ENCODE measurements around the gene TRPM5. TPM values are rescaled to one million over a fixed set of nuclear protein-coding genes. Genes with fewer than 3 reads are reported as not detected.

Gene TRPM5
- total RNA-seq, 4 donors from 2014 or later = 1.4 to 7.5 (median 4.3) TPM

DNA sequence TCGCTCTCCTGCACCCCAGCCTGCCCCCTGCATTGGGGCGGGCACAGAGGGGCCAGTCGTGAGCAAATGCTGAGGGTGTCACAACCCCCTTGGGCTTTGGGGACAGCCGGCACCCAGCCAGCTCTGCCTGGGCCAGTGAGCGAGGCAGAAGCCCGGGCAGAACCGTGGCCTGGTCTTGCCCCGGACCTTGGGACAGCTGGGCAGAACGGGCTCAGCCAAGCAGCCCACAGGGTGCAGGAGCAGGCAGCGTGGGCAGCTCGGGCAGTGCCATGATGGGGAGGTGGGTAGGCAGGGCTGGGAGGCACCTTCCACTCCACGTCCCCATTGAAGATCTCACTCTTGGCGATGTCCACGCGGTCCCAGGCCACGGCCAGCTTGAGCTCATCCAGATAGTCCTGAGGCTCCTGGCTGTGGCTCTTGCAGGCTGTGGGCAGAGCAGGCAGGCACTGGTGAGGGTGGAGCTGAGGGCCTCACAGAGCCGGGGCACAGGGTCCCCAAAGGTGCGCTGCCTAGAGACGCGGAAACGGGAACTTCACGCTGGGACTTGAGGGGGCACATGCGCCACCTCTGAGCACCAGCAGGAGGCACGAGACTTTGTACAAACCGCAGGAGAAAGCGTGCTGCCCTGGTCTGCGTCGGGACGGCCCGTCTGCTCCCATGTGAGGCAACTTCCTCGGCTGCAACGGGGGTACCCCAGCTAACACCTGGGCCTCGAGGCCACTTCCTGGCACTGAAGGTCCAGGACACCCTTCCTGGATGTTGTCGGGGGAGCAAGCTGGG, 28.5 kb downstream of the TRPM5 start:
- no peaks in the 10 kb centered on the region for H3K9me3 ChIP-seq
- H3K36me3 ChIP-seq = no peaks in the 10 kb centered on the region
- no peak for TF ChIP-seq CTCF (IDR thresholded peaks at IDR 0.05)
- TF ChIP-seq POLR2A (IDR thresholded peaks at IDR 0.05) = no peak
- TF ChIP-seq EP300 (IDR thresholded peaks at IDR 0.05; ENCODE audit: low read depth) = no peak
- no peak for TF ChIP-seq POLR2AphosphoS5 (IDR thresholded peaks at IDR 0.05)
- in situ Hi-C loops (cut with MboI; ENCODE audit: low pct_ligation_motif_present in 1 of 4, low pct_unique_long_range_greater_than_20kb in 1 of 4, low sequenced_read_pairs in 3 of 4) (loop anchor here in 3 of 4 donors (5.0 to 25.0 kb wide), 3 partner anchors 101 to 228 kb away; no protein-coding TSS in a partner anchor), intact Hi-C loops (cut with DNase I; ENCODE audit: low total_unique reads) (no loop called here)
- peaks cover 2% of the 10 kb centered on the region for H3K27me3 ChIP-seq
- no peak overlapping the region for H3K4me3 ChIP-seq
- WGBS, 2 donors (ENCODE audit: low coverage in 1 of 2) = 80% methylated on average over 34 of the region's 34 CpGs; no CpG with 5 or more reads in 1 of the 2 donors
- H3K4me1 ChIP-seq = peaks cover 6 to 14% (median 10%) of the 10 kb centered on the region in 4 donors
- DNase-seq = no peak
- H3K27ac ChIP-seq = no peak overlapping the region

GRCh38 chr11:2415171-2415570, 29.1 kb downstream of the TRPM5 start:
- 85% methylated on average over 27 of the region's 28 CpGs; no CpG with 5 or more reads in 1 of the 2 donors for WGBS, 2 donors (ENCODE audit: low coverage in 1 of 2)
- Histone ChIP-seq H3K27ac (no peak overlapping the region), H3K36me3 (no peaks in the 10 kb centered on the region), H3K27me3 (peaks cover 8% of the 10 kb centered on the region), H3K9me3 (no peaks in the 10 kb centered on the region), H3K4me3 (no peak overlapping the region), H3K4me1 (peaks cover 1 to 7% (median 5%) of the 10 kb centered on the region in 4 donors)
- in situ Hi-C loops (cut with MboI; ENCODE audit: low pct_ligation_motif_present in 1 of 4, low pct_unique_long_range_greater_than_20kb in 1 of 4, low sequenced_read_pairs in 3 of 4) (loop anchor here in 3 of 4 donors (5.0 to 25.0 kb wide), 3 partner anchors 100 to 228 kb away; no protein-coding TSS in a partner anchor), intact Hi-C loops (cut with DNase I; ENCODE audit: low total_unique reads) (no loop called here)
- DNase-seq = no peak
- TF ChIP-seq POLR2AphosphoS5 (IDR thresholded peaks at IDR 0.05) (no peak), POLR2A (IDR thresholded peaks at IDR 0.05) (no peak), EP300 (IDR thresholded peaks at IDR 0.05; ENCODE audit: low read depth) (no peak), CTCF (IDR thresholded peaks at IDR 0.05) (no peak)

DNA sequence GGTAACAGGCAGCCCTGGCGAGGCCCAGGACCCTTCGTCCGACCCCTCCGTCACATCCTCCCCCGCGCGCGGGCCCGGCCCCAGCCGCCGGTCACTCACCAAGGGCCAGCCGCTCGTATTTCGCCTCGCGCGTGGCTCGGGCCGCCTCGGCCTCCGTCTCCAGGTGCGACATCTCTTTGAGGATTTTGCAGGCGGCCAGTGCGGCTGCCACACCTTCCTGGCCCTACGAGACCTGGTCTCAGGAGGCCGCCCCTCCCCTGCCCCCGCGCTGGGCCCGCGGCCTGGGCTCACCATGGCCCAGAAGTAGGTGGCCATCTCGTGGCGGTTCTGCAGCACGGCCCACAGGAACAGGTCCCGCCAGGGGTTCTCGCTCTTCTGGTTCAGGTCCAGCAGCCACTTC, 29.7 kb downstream of the TRPM5 start:
- Histone ChIP-seq H3K36me3 (no peaks in the 10 kb centered on the region), H3K27ac (no peak overlapping the region), H3K4me3 (no peak overlapping the region), H3K27me3 (peaks cover 13% of the 10 kb centered on the region), H3K4me1 (peaks cover 0 to 2% (median 0%) of the 10 kb centered on the region in 4 donors), H3K9me3 (no peaks in the 10 kb centered on the region)
- intact Hi-C loops (cut with DNase I; ENCODE audit: low total_unique reads) (no loop called here), in situ Hi-C loops (cut with MboI; ENCODE audit: low pct_ligation_motif_present in 1 of 4, low pct_unique_long_range_greater_than_20kb in 1 of 4, low sequenced_read_pairs in 3 of 4) (loop anchor here in 3 of 4 donors (5.0 to 25.0 kb wide), 3 partner anchors 100 to 227 kb away; no protein-coding TSS in a partner anchor)
- no peak for TF ChIP-seq CTCF (IDR thresholded peaks at IDR 0.05)
- no peak for TF ChIP-seq EP300 (IDR thresholded peaks at IDR 0.05; ENCODE audit: low read depth)
- TF ChIP-seq POLR2A (IDR thresholded peaks at IDR 0.05) = no peak
- TF ChIP-seq POLR2AphosphoS5 (IDR thresholded peaks at IDR 0.05) = no peak
- no peak for DNase-seq
- WGBS, 2 donors (ENCODE audit: low coverage in 1 of 2) = 92% methylated on average over 35 of the region's 35 CpGs; no CpG with 5 or more reads in 1 of the 2 donors

GRCh38 chr11:2413742-2414579, 30.4 kb downstream of the TRPM5 start:
- no peak for DNase-seq
- H3K36me3 ChIP-seq = no peaks in the 10 kb centered on the region
- no peak overlapping the region for H3K4me3 ChIP-seq
- no peak overlapping the region for H3K27ac ChIP-seq
- TF ChIP-seq EP300 (IDR thresholded peaks at IDR 0.05; ENCODE audit: low read depth) (no peak), POLR2A (IDR thresholded peaks at IDR 0.05) (no peak), POLR2AphosphoS5 (IDR thresholded peaks at IDR 0.05) (no peak)
- in situ Hi-C loops (cut with MboI; ENCODE audit: low pct_ligation_motif_present in 1 of 4, low pct_unique_long_range_greater_than_20kb in 1 of 4, low sequenced_read_pairs in 3 of 4) (loop anchor here in 3 of 4 donors (10.0 to 25.0 kb wide), 2 partner anchors 99 to 227 kb away; no protein-coding TSS in a partner anchor), intact Hi-C loops (cut with DNase I; ENCODE audit: low total_unique reads) (no loop called here)
- no peaks in the 10 kb centered on the region for H3K4me1 ChIP-seq
- 87% methylated on average over 43 of the region's 43 CpGs; no CpG with 5 or more reads in 1 of the 2 donors for WGBS, 2 donors (ENCODE audit: low coverage in 1 of 2)
- H3K9me3 ChIP-seq = no peaks in the 10 kb centered on the region
- peaks cover 19% of the 10 kb centered on the region for H3K27me3 ChIP-seq

Data from transverse colon (tissue), 4 donors.